Measurements from ENCODE around the gene HIF3A. TPM values are rescaled to one million over a fixed set of nuclear protein-coding genes. Genes with fewer than 3 reads are reported as not detected.

HIF3A gene
- total RNA-seq, 2 experiments from 2014 or later = not detected

Other genes starting within 250 kb of the HIF3A start
- gene IGFL3, start 172.4 kb upstream of the HIF3A start, total RNA-seq = not detected
- not detected for gene IGFL2, start 148.8 kb upstream of the HIF3A start, total RNA-seq
- gene IGFL1, start 67.3 kb upstream of the HIF3A start, total RNA-seq = not detected
- 100 to 1,000 TPM in 1 of 2 experiments, 10 to 100 TPM in 1; 100.0 to 129 TPM for gene PPP5C, start 50.0 kb downstream of the HIF3A start, total RNA-seq
- gene CCDC8, start 116.5 kb downstream of the HIF3A start, total RNA-seq = not detected
- gene PNMA8C, start 131.9 kb downstream of the HIF3A start, total RNA-seq = not detected
- gene PNMA8A, start 174.5 kb downstream of the HIF3A start, total RNA-seq = not detected
- under 1 TPM; 0.07 to 0.14 TPM for gene PNMA8B, start 198.8 kb downstream of the HIF3A start, total RNA-seq